Trophoblast cell (in vitro differentiated cells and primary cell): Measurements from ENCODE around the gene EVI5.

Experiments used
- DNase-seq, 2 donors: peaks; one replicate each; pipeline ENCODE4 v3.0.0-alpha.2; 2016
- H2AFZ ChIP-seq: 2 replicates; pipeline ENCODE4 v1.6.1; 2013; ENCODE audit warnings: low read length, moderate library complexity, mild to moderate bottlenecking; ENCODE audit not compliant: insufficient read depth, poor library complexity
- H2AK5ac ChIP-seq: 2 replicates; pipeline ENCODE4 v1.6.1; 2013; ENCODE audit warnings: mild to moderate bottlenecking, low read length
- H2BK120ac ChIP-seq: 2 replicates; pipeline ENCODE4 v1.6.1; 2013; ENCODE audit warnings: low read length, mild to moderate bottlenecking, moderate library complexity; ENCODE audit not compliant: insufficient read depth, poor library complexity
- H2BK12ac ChIP-seq: 2 replicates; pipeline ENCODE4 v1.6.1; 2013; ENCODE audit warnings: mild to moderate bottlenecking, low read length, moderate library complexity
- H2BK5ac ChIP-seq: 2 replicates; pipeline ENCODE4 v1.6.1; 2013; ENCODE audit warnings: low read length, low read depth, moderate library complexity, mild to moderate bottlenecking; ENCODE audit not compliant: poor library complexity
- H3K14ac ChIP-seq: 2 replicates; pipeline ENCODE4 v1.6.1; 2013; ENCODE audit warnings: mild to moderate bottlenecking, low read length
- H3K18ac ChIP-seq: 2 replicates; pipeline ENCODE4 v1.6.1; 2013; ENCODE audit warnings: mild to moderate bottlenecking, low read length
- H3K23ac ChIP-seq: 2 replicates; pipeline ENCODE4 v1.6.1; 2013; ENCODE audit warnings: low read length
- H3K27ac ChIP-seq: 2 replicates; pipeline ENCODE4 v1.5.1; 2013; ENCODE audit warnings: low read depth, mild to moderate bottlenecking, inconsistent platforms, low read length, moderate library complexity
- H3K27me3 ChIP-seq: 2 replicates; pipeline ENCODE4 v1.6.1; 2013; ENCODE audit warnings: inconsistent platforms, mild to moderate bottlenecking, low read length, moderate library complexity; ENCODE audit not compliant: insufficient read depth
- H3K36me3 ChIP-seq, 2 experiments: 1 replicate in 1 of 2; 2 replicates in 1 of 2; pipeline ENCODE4 v1.6.1; 2013; ENCODE audit warnings: low read length in 2 of 2, mild to moderate bottlenecking in 2 of 2, moderate library complexity in 1 of 2; ENCODE audit not compliant: insufficient read depth in 2 of 2, control insufficient read depth in 1 of 2
- H3K4ac ChIP-seq: 2 replicates; pipeline ENCODE4 v1.6.1; 2013; ENCODE audit warnings: low read depth, mild to moderate bottlenecking, low read length, moderate library complexity
- H3K4me1 ChIP-seq, 2 experiments: 1 replicate in 1 of 2; 2 replicates in 1 of 2; pipeline ENCODE4 v1.6.1; 2013; ENCODE audit warnings: low read length in 2 of 2, mild to moderate bottlenecking in 2 of 2, moderate library complexity in 1 of 2; ENCODE audit not compliant: insufficient read depth in 2 of 2, control insufficient read depth in 1 of 2
- H3K4me2 ChIP-seq: 2 replicates; pipeline ENCODE4 v1.6.1; 2013; ENCODE audit warnings: inconsistent platforms, mild to moderate bottlenecking, low read length, moderate library complexity
- H3K4me3 ChIP-seq: 2 replicates; pipeline ENCODE4 v1.5.1; 2013; ENCODE audit warnings: mild to moderate bottlenecking, low read depth, low read length, inconsistent platforms
- H3K79me1 ChIP-seq: one replicate; pipeline ENCODE4 v1.6.1; 2013; ENCODE audit warnings: low read length
- H3K79me2 ChIP-seq: 2 replicates; pipeline ENCODE4 v1.6.1; 2013; ENCODE audit warnings: low read length, mild to moderate bottlenecking; ENCODE audit not compliant: control insufficient read depth, insufficient read depth, poor library complexity
- H3K9ac ChIP-seq: 2 replicates; pipeline ENCODE4 v1.6.1; 2013; ENCODE audit warnings: mild to moderate bottlenecking, low read length
- H3K9me3 ChIP-seq: 2 replicates; pipeline ENCODE4 v1.6.1; 2013; ENCODE audit warnings: low read depth, mild to moderate bottlenecking, control low read depth, inconsistent platforms, low read length; ENCODE audit not compliant: insufficient read depth
- H4K12ac ChIP-seq: 2 replicates; pipeline ENCODE4 v1.6.1; 2013; ENCODE audit warnings: low read depth, mild to moderate bottlenecking, low read length, moderate library complexity
- H4K8ac ChIP-seq: 2 replicates; pipeline ENCODE4 v1.6.1; 2013; ENCODE audit warnings: low read depth, mild to moderate bottlenecking, low read length, moderate library complexity
- H4K91ac ChIP-seq: one replicate; pipeline ENCODE4 v1.6.1; 2013; ENCODE audit warnings: low read depth, mild to moderate bottlenecking, low read length, moderate library complexity
- WGBS: extraction: QIAGEN DNeasy Blood & Tissue Kit; methylation state at CpG from one replicate; pipeline ENCODE4 v1.1.7; 2013; ENCODE audit warnings: missing lambda C conversion rate; ENCODE audit not compliant: insufficient read length, insufficient coverage; ENCODE audit errors: extremely low coverage; 5-methylcytosine and 5-hydroxymethylcytosine counted together

The EVI5 gene

DNA sequence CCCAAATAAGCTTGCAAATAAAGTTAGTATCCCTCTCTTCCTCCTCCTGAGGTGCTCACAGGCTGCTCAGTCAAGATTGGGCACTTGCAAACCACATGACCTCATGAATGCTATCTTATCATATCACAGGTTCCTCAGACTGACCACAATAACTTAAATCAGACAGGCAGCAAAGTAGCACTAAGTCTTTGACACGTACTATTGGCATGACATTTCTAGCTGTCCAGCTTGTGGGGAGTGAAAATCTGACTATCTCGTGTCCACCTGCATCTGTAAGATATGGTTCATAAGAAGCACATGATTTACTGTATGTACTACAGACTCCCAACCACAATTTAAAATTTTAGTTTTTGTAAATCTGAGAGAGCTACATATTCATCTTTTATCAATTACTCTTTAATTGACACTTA is 240.1 kb downstream of the EVI5 start:
- WGBS, result no CpG with 5 or more reads among the region's 2 CpGs
- Histone ChIP-seq H2AK5ac (no peak overlapping the region), H3K14ac (no peak overlapping the region), H3K4me3 (no peak overlapping the region), H2BK12ac (no peak overlapping the region), H4K8ac (no peak overlapping the region), H4K12ac (no peak overlapping the region), H3K4ac (no peak overlapping the region), H3K9ac (no peak overlapping the region), H3K23ac (no peak overlapping the region), H2BK120ac (no peak overlapping the region), H3K79me1 (no peaks in the 10 kb centered on the region), H3K79me2 (no peaks in the 10 kb centered on the region), H3K4me1 (no peaks in the 10 kb centered on the region), H3K18ac (no peak overlapping the region), H3K36me3 (no peaks in the 10 kb centered on the region), H3K27ac (no peak overlapping the region), H2BK5ac (no peak overlapping the region), H3K9me3 (no peaks in the 10 kb centered on the region), H4K91ac (no peak overlapping the region), H3K27me3 (no peaks in the 10 kb centered on the region), H3K4me2 (no peak overlapping the region), H2AFZ (no peak overlapping the region)
- DNase-seq, result no peak

DNA sequence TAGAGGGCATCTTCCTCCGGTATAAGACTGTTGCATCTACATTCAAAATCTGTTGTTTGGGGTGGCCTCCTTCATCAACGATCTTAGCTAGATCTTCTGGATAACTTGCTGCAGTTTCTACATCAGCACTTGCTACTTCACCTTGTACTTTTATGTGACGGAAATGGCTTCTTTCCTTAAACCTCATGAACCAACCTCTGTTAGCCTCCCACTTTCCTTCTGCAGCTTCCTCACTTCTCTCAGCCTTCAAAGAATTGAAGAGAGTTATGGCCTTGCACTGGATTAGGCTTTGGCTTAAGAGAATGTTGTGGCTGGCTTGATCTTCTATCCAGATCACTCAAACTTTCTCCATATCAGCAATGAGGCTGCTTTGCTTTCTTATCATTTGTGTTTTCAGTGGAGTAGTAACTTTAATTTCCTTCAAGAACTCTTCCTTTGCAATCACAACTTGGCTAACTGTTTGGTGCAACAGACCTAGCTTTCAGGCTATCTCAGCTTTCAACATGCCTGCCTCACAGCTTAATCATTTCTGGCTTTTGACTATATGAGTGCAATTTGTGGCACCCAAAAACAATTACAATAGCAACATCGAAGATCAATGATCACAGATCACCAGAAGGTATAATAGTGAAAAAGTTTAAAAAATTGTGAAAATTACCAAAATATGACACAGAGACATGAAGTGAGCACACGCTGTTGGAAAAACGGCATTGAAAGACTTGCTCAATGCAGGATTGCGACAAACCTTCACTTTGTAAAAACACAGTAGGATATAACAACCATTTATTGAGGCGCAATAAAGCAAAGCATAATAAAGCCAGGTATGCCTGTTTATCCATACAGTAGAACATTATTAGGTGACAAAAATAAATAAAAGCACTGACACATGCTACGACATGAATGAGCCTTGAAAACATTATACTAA is 241.5 kb downstream of the EVI5 start:
- H3K36me3 ChIP-seq, result no peaks in the 10 kb centered on the region
- no peak overlapping the region for H2BK5ac ChIP-seq
- H2AK5ac ChIP-seq, result no peak overlapping the region
- H3K23ac ChIP-seq, result no peak overlapping the region
- H3K14ac ChIP-seq, result no peak overlapping the region
- H4K8ac ChIP-seq, result no peak overlapping the region
- H4K12ac ChIP-seq, result no peak overlapping the region
- H2BK120ac ChIP-seq, result no peak overlapping the region
- H3K79me2 ChIP-seq, result no peaks in the 10 kb centered on the region
- no peak overlapping the region for H3K4me2 ChIP-seq
- WGBS, result no CpG with 5 or more reads among the region's 9 CpGs
- no peak overlapping the region for H3K18ac ChIP-seq
- no peak overlapping the region for H2BK12ac ChIP-seq
- H3K9me3 ChIP-seq, result no peaks in the 10 kb centered on the region
- H3K4me3 ChIP-seq, result no peak overlapping the region
- no peak for DNase-seq
- H3K27ac ChIP-seq, result no peak overlapping the region
- no peaks in the 10 kb centered on the region for H3K79me1 ChIP-seq
- H3K4ac ChIP-seq, result no peak overlapping the region
- no peak overlapping the region for H2AFZ ChIP-seq
- H4K91ac ChIP-seq, result no peak overlapping the region
- no peak overlapping the region for H3K9ac ChIP-seq
- no peaks in the 10 kb centered on the region for H3K4me1 ChIP-seq
- no peaks in the 10 kb centered on the region for H3K27me3 ChIP-seq

DNA sequence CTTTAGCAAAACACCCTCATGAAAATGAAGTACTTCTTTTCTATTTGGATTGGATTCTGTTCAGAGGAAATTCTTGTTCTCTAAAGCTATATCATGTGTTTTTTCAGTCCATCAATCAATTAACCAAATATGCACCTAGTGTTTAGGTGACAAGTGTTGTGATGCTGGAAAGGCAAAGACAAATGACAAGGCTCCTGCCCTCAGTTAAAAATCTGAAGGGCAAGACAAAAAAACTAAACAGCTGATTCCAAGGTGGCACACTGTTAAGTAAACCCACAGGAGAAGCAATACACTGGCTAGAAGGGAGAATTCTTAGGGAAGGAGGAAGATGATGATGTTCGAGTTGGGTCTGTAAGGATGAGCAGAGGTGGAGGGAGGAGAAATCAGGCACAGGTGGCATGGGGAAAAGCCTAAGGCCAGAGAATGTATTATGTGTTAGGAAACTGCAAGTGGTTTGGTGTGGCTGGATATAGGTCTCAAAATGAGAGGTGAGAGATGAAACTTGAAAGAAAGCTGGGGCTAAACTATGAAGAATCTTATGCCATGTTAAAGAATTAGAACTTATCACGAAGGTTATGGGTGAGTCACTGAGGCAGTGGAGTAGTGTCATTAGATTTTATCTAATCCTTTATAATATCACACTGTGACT is 246.4 kb downstream of the EVI5 start:
- H2BK120ac ChIP-seq, result no peak overlapping the region
- no peak overlapping the region for H4K8ac ChIP-seq
- H3K4me2 ChIP-seq, result no peak overlapping the region
- no peaks in the 10 kb centered on the region for H3K4me1 ChIP-seq
- H2BK5ac ChIP-seq, result no peak overlapping the region
- DNase-seq, result no peak
- H4K91ac ChIP-seq, result no peak overlapping the region
- no peaks in the 10 kb centered on the region for H3K79me1 ChIP-seq
- H2AK5ac ChIP-seq, result no peak overlapping the region
- H3K27ac ChIP-seq, result no peak overlapping the region
- no peaks in the 10 kb centered on the region for H3K36me3 ChIP-seq
- no peak overlapping the region for H3K18ac ChIP-seq
- no peak overlapping the region for H4K12ac ChIP-seq
- no peaks in the 10 kb centered on the region for H3K79me2 ChIP-seq
- no peak overlapping the region for H3K23ac ChIP-seq
- H3K4ac ChIP-seq, result no peak overlapping the region
- H3K4me3 ChIP-seq, result no peak overlapping the region
- no peaks in the 10 kb centered on the region for H3K9me3 ChIP-seq
- WGBS, result 100% methylated on average over 1 of the region's 2 CpGs
- H3K27me3 ChIP-seq, result no peaks in the 10 kb centered on the region
- no peak overlapping the region for H3K14ac ChIP-seq
- no peak overlapping the region for H3K9ac ChIP-seq
- H2BK12ac ChIP-seq, result no peak overlapping the region
- H2AFZ ChIP-seq, result no peak overlapping the region

DNA sequence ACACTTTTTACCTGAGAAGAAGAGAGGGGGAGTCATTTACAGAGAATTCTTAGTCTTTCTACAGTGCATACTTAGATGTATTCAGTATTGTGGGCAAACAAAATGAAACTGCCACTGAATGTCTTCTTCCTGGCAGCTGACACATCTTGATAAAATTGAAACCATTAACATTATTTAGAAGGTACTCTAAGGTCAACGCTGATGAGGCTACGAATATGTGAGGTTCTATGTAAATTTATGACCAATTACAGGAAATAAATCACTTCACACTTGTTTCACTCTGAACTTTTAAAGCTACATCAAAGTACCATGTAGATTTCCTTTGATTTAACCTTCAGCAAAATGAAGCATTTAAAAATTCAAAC is 246.9 kb downstream of the EVI5 start:
- Histone ChIP-seq H2BK120ac (no peak overlapping the region), H3K27me3 (no peaks in the 10 kb centered on the region), H3K9me3 (no peaks in the 10 kb centered on the region), H3K9ac (no peak overlapping the region), H3K79me1 (no peaks in the 10 kb centered on the region), H3K23ac (no peak overlapping the region), H3K4me2 (no peak overlapping the region), H3K14ac (no peak overlapping the region), H3K4me3 (no peak overlapping the region), H2AK5ac (no peak overlapping the region), H3K36me3 (no peaks in the 10 kb centered on the region), H2BK5ac (no peak overlapping the region), H2BK12ac (no peak overlapping the region), H3K79me2 (no peaks in the 10 kb centered on the region), H4K12ac (no peak overlapping the region), H3K18ac (no peak overlapping the region), H3K27ac (no peak overlapping the region), H4K91ac (no peak overlapping the region), H4K8ac (no peak overlapping the region), H2AFZ (no peak overlapping the region), H3K4me1 (no peaks in the 10 kb centered on the region), H3K4ac (no peak overlapping the region)
- no peak for DNase-seq
- WGBS, result no CpG with 5 or more reads among the region's 2 CpGs
